NCI-H146 treated with DMSO at 0.1 percent for 48 hours (cell line): ENCODE measurements around the gene NCBP1.

ENCODE experiments used
- DNase-seq: peaks from one replicate; lab custom pipeline; 2025; ENCODE audit not compliant: unreplicated experiment; lab: John Stamatoyannopoulos, UW

NCBP1 gene

DNA sequence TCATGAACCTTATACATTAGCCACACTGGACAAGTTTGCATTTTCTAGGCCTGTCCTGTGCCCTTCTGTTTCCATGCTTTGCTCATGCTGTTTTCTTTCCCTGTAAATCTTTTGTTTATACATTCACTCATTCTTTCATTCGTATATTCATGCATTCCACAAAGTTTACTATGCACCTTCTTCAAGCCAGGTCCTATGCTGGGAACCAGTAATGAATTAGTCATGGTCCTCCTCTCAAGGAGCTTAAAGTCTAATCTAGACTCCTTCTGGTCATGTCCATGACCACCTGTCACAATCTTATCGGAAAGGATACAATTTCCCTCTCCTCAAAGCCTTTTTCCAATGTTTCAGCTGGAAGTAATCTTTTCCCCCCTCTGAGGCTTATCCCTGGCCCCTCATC is 72.6 kb downstream of the NCBP1 start:
- DNase-seq: no peak

DNA sequence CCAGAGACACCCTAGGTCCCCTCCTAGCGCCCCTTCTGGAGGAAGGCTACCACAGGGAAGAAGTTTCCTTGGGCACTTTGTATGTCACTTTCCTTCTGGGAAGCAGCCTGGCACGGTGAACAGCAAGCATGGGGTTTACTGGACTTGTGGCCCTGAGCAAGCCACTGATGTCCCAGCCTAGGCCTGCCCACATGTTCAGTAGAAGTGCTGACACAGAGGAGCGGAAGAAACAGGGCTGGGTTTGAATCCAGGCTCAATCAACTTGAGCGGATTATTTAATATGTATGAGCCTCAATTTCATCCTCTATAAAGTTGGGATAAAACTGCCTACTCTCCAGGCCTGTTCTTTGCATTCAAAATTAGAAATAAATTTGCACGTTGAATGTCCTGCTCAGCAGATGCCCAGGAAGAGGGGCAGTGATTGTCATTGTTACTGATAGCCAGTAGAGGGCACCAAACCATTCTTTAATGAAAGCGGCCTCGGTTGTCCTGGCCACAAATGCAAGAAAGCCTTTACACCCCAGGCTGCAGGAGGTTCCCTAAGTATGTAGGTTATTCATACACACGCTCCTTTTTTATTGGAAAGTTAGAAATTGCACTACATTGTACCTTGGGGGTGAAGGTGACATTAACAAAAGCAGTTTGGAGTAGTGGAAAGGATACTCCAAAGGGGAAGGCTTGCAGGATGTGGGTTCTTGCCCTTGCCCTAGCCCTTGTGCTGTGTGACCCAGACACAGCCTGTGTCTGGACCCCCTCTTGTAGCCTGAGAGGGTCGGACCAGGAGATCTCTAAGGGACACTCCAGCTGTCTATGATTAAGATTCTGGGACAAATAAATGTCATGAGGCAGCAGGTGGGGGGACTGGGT is 77.0 kb downstream of the NCBP1 start:
- peak; percentile 32 for DNase-seq

DNA sequence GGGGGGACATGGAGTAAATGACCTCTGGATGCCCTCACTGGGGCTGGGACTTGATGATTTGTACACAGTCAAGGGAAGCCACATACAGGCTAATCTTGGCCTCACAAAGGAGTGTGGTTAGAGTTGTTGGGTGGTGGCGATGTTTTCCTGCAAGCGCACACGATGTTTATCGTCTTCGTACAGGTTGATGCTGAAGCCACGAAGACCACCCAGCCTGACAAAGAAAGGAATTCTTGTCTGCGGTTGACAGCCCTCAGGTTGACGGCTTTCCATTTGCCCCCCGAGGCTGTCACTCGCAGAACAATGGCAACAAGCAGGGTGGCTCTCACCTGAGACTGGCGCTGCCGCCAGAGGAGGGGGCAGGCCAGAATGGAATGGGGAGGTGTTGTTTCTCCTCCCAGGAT is 77.6 kb downstream of the NCBP1 start:
- no peak for DNase-seq

- no peak for DNase-seq
These were observed 80.8 kb downstream of the NCBP1 start for GRCh38 chr9:97714435-97714834.

GRCh38 chr9:97717866-97718265 is 84.2 kb downstream of the NCBP1 start:
- DNase-seq: no peak

GRCh38 chr9:97721396-97721795 is 87.8 kb downstream of the NCBP1 start:
- DNase-seq: no peak

DNA sequence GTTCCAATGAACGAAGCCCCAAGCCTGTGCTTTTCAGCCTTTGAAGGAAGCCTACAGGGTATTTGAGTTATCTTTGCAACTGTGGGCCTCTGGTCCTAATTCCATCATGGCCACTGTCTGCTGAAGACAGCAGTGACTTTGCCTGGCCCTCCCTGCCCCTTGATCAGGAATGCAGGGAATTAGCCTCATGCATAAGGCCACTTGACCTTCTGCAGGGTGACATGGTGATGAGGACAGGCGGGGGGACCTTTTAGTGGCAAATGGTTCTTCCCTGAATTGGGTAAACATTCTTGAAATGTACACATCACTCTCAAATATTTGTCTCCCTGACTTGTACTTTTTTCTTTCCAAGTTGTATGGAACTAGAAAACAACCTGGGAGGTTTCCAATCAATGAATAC is 88.7 kb downstream of the NCBP1 start:
- DNase-seq: no peak
